Activated CD4-positive, alpha-beta T cell treated with anti-CD3 and anti-CD28 coated beads, Interleukin-2, amount 50 U/mL, for 1 hour (primary cell): ENCODE results near the gene SH3TC2.

Experiments
- DNase-seq: peaks from one replicate; pipeline ENCODE4 v3.0.0-alpha.2; 2020

Gene SH3TC2

DNA sequence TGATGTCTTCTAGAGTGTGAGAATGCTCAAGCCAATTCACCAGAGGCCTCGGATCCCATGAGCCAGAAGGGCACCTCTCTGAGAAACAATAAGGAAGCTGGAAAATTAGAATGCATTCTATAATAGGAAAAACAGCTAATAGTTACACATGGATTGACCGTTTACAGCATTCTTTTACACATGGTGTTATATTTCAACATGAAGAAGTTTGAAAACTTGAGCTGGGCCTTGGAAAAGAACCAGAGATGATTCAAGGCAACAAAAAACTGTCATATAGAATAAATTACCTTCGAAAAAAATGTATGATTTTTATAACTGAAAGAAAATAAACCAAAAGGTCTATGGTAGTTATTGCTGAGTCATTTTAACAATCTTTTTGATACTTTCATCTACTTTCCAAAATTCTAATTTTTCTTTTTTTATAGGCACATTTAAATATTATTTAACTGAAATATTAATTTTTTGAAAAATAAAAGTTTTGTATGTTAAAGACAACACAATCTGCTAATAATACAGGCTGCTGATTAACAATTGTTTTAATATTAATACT, 6.2 kb downstream of the SH3TC2 start:
- DNase-seq: no peak

DNA sequence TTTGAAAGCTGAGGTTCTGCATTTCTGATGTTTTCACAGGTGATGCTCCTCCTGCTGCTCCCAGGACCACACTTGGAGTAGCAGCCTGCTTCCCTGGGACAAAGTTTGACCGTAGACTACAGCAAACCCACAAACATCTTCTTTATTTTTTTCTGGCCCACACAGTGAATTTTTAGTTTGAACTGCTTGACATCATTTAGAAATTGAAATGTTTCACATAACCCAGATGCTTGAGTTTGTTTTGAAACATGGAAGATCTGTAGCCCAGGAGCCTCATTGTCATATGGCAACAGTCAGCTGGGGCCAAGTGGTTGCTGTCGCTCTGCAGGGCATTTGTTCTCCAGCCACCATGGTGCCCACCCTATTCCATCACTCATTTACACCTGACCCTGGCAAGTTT, 8.4 kb downstream of the SH3TC2 start:
- no peak for DNase-seq

DNA sequence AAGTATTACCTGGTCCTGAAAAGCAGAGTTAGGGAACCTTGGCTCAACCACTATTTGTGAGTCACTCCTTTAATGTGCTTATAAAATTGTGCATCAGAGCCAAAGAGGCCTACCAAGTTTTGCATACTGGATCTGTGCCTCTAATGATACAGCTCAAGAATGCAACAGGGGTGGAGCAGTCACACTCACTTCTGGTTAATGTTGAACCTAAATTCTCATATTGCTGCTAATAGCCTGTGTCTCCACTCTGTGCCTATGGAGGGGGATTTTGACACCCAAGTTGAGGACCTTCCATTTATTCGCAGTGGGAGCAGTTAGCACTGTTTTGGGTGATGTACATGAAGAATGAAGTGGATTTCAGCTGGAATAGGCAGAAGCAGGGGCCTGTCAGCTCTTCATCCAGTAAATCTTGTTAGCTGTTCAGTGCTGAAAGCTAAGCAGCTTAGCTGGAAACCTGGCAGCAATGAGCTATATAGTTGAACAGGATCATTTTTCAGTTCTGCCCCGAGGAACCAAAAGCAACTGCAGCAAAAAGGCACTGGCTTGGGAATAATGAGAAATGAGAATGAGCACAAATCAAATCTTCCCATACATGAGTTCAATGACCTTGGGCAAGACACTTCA, 9.7 kb downstream of the SH3TC2 start:
- no peak for DNase-seq

DNA sequence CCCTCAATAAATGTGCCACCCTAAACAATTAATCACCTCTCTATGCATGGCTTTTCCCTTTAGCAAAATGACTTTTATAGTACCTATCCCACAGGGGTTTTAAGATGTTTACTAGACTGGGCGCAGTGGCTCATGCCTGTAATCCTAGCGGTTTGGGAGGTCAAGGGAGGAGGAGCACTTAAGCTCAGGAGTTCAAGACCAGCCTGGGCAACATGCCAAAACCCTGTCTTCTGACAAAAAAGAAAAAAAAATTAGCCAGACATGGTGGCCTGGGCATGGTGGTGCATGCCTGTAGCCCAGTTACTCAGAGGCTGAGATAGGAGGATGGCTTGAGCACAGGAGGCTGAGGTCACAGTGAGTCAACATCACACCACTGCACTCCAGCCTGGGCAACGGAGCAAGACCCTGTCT, 13.5 kb downstream of the SH3TC2 start:
- no peak for DNase-seq

DNA sequence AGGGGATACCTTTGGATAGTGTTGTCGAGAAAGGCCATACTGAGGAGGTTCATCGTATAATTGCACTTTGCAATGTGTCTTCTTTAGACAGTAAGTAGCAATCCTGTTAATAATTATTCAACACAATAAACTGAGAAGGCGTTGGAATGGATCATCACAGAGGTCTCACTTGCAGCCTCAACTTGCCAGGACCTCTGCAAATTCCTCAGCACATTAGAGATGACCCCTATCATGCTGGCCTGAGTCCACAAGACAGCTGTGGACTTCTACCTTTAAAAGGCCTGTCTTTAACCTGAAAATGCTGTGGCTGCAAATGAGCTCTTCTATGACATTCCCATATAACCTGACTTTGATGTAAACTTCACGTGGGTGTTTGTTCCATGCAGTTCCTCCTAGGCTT, 14.1 kb downstream of the SH3TC2 start:
- no peak for DNase-seq

DNA sequence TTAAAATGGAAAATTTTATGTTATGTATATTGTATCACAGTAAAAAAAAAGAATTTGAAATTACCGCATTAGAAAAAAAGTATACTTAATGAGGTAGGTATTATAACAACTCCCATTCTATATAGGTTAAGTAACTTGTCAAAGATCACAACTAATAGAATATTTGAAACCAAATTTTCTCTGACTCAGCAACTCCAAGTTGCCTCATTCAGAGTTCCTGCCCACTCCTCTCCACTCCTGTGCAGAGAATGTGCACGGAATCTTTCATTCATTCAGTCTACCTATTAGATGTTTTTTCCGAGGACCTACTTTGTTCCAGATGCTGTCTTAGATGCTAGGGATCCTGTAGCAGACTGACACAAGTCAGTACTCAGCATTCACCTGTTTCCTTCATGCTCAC, 15.4 kb downstream of the SH3TC2 start:
- DNase-seq: no peak

DNA sequence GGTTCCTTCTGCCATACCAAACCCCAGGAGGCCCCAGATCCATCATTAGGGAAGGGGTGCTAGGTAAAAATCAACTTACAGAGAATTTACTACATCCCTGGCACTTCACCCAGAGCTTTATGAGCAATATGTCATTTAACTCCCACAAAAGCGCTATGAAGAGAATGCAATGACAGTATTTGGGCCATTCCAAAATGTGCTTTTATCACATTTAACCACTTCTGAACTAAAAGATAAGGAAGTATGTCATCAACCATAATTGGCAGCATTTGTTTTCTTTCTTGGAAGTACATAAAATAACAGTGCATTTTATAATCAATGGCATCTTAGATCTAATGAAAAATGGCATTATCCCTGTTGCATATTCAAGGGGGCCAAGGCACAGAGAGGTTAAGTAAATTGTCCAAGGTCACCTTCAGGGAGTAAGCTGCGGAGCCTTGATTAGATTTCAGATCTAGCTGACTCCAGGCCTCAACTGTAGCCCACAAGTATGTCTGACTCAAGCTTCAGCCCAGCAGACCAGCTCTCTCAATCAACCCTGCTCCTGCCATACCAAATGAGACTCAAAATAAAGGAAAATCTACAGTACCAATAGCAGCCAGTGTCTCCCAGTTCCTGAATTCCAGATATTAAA, 16.5 kb downstream of the SH3TC2 start:
- no peak for DNase-seq

DNA sequence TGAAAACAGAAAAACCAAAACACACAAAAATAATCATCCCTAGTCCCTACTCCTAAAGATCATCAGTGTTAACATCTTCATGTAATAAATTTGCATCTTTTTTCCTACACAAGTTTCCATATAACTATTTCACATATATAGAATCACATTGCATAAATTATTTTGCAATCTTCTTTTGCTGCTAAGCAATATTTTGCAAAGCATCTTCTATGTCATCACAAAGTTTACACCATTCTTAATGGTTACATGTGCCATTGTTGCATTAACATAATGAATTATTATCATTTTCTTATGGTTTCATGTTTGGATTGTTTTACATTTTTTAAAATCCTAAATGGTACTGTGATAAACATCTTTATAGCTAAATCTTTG, 17.8 kb downstream of the SH3TC2 start:
- DNase-seq: no peak

DNA sequence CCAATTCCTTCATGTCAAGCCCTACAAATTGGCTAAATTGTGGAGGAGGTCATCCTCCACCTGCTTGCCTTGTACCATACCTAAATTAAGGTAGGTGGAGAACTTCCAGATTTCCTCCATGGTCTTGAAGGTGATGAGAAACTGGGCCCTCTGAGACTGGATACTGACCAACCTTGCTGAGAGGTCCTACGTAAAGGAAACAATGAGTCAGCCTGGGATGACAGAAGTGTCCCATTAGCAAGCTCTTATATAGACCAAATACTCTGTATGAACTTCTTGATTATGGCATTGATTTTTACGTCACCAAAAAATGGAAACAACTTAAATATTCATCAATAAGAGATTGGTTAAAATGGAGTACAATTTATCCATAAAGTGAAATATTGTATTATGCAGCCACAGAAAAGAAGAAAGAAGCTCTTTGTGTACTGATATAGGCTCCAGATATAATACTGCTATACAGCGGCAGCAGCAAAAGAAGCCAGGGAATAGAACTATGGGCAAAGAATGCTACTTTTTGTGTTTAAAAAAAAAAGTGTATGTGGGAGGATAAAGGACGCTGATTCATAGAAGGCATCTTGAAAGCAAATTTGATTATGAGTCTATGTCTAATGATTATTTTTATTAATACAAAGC, 18.3 kb downstream of the SH3TC2 start:
- DNase-seq: no peak

DNA sequence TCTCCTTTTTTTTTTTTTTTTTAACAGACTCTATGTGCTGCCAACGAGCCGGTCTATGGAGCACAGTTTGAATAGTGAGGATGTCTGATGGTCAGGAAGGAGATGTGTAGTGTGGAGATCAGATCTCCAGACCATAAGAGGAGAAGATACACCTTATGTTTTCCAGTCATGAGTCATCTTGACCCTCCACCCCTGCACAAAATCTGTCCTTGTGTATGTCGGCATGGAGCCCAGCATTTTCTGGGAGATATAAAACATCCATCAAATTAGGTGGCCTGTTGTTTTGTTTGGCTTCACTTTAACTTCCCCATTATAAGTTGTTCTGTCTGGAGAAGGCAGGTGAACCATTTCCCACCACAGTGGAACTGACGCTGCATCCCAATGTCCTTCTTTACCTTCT, 19.2 kb downstream of the SH3TC2 start:
- no peak for DNase-seq

DNA sequence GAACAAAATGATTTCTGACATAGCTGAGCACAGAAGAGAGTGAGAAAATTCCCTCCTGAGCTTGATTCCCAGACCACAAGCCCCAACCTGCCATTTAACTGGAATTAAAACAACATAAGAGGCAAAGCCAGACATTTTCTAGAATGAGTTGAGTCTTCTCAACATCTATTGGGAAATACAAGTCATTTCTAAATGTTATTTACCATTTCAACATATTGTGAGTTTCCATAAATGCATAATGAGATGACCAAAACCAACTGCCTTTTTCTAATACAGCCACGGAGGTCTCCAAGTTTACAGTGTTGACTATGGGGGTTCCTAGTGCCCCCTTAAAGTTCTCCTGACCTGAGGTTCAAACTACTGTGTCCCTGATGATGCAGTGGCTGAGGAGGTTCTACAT, 20.0 kb downstream of the SH3TC2 start:
- no peak for DNase-seq

DNA sequence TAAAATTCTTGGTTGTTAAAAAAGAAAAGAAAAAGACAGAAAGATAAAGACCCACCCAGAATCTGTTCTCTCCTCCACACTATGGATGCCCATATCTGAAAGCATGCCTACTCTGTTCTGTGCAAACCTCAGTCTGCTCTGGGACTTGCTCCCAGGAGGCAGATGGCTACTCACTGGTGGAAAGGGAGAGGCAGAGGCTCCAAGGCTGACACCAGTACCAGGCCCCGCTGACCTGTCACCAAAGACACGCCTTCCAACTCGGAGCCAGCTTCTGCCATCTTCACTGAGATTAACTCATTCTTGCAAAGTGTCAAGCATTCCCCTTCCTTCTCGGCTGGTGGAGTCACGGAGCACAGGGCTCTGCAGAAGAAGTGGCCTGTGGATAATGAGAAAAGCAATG, 21.6 kb downstream of the SH3TC2 start:
- no peak for DNase-seq

DNA sequence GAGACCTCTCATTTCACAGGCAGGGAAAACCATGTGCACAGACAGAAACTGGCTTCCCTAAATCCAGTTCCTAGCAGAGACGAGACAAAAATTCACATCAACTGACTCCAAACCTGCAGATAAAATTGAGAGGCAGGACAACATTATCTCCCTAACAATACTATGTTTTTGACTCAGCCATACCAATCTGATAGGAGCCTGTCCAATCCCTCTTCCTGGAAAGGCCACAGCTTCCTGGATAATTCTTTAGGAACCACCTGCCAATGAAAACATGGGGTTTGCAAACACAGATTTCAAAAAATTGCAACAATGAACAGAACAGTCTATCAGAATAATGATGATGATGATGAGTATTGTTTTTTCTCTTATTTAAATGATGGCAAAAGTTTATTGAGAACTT, 22.4 kb downstream of the SH3TC2 start:
- DNase-seq: no peak

DNA sequence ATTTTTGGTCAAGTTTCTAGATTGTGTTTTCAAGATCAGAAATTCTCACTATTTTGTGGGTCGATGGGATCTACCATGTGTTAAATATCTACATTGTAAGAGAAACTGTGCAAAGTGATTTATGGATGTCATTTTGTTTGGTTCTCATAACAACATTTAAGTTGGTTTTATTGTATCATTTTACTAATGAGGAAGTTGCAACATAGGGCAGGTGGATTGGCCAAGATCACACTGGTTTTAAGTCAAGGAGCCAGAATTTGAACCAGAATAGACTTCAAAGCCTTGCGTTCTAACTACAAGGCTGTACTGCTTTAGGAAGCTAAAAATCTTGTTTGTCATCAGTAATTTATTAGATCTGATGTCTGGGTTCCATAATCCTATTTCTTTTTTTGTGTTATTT, 23.4 kb downstream of the SH3TC2 start:
- no peak for DNase-seq

DNA sequence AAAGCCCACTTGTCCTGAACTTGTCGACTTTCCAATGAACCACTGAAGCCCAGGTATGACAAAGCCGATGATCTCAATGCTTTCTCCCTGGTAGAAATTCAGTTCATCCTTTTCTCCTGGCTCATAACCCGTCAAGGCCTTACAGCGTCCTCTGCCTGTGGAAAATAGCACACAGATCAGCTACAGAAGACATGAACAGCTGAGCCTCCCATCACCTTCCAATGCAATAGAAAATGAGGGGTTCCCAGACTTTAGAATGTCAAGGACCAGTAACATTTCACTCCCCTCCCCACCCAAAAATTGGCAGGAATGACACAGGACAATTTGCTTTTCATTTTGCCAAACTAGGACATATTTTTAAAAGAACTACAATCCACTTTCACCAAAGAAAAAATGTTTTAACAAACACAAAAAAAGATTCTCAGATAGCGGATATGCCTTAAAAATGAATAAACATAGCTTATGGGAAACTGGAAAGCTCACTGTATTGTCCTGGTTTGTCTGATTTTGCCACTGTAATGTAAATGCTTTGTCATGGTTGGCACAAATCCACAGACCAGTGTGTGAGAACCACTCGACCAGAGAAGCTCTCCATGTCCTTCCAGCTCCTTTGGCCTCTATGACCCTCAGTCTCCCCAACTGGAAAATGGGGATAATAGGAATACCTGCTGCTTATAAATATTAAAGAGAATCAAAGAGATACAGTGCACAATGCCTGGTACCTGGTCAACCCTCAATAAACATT, 24.4 kb downstream of the SH3TC2 start:
- no peak for DNase-seq

DNA sequence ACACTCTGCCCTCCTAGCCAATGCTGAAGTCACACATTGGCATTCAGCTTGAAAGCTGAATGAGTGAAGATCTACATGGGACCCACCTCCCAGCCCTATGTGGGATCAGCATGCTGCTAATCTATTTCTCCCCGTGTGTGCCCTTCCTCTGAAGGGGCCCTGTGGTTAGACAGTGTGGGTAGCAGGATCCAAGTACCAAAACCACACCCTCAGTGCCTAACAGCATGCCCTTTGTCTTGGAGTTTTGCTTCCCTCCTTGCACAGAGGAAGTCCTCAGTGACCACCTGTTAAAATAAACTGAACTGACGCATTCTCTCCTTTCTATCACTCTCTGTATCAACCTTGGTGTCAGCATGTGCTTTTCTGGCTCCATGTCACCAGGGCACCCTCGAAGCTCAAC, 25.0 kb downstream of the SH3TC2 start:
- no peak for DNase-seq

DNA sequence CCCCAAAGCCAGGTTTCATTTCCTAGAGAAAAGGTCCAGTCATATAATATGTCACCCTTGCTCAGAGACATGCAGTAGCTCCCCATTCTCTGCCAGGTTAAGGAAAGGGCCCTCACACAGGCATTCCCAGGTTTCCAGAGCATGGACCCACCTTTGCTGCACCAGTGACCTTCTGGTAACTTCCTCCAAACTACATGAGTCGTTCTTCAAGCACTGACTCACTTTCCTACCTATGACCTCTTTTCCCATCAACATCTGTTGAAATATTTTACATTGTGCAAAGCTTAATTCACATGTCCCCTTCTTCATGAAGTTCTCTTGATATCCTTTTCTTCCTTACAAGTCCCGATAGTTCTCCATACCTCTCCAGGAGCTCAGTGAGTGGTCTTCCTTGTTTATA, 25.9 kb downstream of the SH3TC2 start:
- no peak for DNase-seq

DNA sequence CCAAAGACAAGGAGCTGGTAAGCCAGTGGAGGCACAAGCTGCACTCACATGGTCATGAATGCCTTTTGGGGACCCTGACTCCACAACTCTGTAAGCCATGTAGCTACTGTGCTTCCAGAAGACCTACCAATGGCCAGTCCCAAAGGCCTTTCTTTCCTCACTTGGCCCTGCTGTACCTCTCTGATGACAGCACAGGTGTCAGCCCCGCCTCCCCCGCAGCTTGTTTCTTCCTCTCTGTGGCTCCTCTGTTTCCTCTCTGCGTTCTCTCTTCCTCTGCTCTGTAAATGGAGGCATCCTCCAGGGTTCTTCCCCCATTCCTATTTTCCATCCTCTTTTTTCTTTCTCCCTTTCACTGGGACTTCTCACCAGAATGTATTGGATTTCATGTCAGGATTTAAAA, 26.7 kb downstream of the SH3TC2 start:
- DNase-seq: no peak

DNA sequence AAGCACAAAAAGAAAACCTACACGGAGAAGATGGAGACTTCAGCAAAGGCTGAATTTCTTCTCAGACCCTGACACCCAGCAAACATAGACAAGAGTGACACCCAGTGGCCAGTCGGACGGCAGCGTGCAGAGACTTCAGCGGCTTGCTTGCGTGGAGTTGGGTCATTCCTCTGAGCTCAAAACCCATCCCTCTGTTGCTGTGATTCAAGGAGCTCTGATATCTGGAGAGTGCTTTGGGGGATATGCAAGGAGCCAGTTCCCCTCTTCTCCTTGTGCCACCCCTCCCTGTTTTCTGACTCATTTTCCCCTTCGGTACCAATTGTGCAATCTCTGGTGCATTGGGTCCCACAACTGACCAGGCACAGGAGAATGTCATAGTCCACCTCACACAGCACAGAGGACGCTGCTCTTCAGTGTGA, 27.5 kb downstream of the SH3TC2 start:
- peak; percentile 62 for DNase-seq

DNA sequence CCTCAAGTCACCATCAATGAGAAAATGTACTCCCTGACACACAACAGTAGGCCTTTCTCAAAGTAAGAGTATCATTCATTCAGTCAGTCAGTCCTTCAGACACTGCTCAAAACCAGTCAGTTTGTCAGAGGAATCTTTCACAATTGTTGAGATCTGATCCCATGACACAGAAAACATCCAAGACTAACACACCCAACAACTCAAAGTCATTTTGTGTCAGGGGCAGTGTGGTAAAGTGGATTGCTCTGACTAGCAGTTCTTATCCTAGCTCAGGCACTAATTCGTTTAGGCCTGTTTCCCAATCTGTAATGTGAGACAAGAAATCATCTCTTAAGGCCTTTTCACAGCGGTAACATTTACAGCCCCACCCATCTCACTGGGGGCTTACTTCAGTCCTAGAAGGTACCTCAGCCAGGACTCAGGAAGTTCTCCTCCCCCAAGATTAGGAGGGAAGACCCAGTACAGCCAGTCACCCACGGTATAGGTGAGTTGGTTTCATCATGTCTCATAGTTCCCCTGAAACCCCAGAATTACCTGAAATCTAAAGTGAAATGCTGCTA, 31.9 kb downstream of the SH3TC2 start:
- no peak for DNase-seq

DNA sequence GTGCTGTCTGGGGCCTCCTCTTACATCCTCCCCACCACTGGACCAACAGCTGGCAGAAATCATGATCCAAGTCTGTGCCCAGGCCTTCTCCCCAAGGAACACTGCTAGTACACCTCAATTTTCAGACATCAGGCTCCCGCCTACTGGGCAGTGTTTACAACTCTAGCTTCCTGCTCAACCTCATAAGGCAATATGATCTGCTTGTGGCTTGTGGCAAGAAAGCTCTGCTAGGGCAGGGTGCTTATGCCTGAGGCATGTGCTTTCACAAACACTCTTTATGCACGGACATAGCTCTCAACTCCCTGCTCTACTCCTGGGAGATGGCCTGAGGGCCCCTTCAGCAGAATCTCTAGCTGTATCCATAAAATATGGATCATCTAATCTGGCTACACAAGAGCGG, 32.5 kb downstream of the SH3TC2 start:
- no peak for DNase-seq

DNA sequence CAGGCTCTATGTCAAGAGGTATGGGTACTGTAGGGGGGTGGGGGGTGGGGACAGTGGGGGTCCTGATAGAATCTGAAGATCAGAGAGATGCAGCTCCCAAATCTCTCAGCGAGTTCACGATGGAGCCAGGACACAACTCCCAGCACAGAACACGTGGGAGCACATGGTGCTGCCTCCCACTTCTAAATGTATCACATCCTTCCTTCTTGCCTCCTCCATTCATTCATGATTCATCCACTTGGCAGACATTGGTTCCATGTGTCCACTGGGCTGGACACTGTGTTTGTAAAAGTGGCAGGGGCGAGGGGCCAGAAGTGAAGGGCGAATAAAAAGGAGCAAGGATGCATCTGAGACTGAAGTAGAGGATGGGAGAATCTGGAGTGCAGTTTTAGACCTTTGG, 33.9 kb downstream of the SH3TC2 start:
- DNase-seq: no peak

DNA sequence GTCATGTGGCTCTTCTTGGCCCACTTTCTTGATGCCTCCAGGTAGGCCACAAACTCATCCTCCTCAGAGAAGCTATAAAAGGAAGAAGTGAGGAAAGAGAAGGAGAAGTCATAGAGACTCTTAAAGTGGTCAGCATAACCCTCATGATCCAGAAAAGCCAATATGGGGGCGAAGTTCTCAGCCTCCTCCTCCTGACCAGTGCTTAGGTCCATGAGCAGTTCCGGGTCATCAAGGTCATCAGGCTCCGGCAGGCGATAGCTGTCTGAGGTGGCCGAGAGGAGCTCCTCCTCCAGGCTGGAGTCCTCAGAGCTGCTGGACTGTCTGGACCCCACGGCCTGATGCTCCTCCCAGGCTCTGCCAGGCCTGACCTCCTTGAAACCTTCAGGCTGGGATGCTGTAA, 34.7 kb downstream of the SH3TC2 start:
- DNase-seq: no peak

DNA sequence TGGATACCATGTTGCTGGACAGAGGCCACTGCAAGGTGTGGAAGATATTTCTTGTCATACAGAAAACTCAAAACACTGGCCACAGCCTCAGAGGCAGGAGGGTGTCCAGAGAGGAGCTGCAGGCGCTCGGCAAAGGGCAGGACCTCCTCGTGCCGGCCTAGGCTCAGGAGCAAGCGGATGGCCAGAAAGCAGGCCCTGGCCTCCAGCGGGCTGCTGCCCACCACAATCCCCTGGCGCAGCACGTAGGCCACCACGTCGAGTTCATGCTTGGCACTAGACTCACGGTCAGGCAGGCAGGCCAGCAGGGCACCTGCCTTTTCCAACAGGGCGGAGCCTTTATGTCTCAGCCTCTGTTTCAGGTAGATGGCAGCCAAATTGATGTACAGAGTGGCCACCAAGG, 35.2 kb downstream of the SH3TC2 start:
- DNase-seq: no peak
